ENCODE data around the gene PGA4. TPM values are rescaled to one million over a fixed set of nuclear protein-coding genes. Genes with fewer than 3 reads are reported as not detected.

The PGA4 gene
- total RNA-seq, 2 experiments from 2014 or later: not detected

GRCh38 chr11:61256710-61257482 lies 34.7 kb downstream of the PGA4 start:
- intact Hi-C loops (cut with micrococcal nuclease): no loop called here
- CTCF ChIA-PET: interaction anchor here (0.6 to 1.4 kb wide), 4 partner anchors 127 to 357 kb away, joined by 3 to 6 read pairs (median 4); no protein-coding TSS in a partner anchor
- Mint-ChIP-seq H3K27me3 (ENCODE audit: low read depth) (no peaks in the 10 kb centered on the region), H3K9me3 (no peaks in the 10 kb centered on the region), H3K36me3 (ENCODE audit: low read depth) (peaks cover 1% of the 10 kb centered on the region), H3K27ac (no peak overlapping the region), H3K4me1 (ENCODE audit: low read depth) (no peaks in the 10 kb centered on the region), H3K4me3 (no peak overlapping the region)
- DNase-seq: no peak

- intact Hi-C loops (cut with micrococcal nuclease): no loop called here
- no peaks in the 10 kb centered on the region for H3K27me3 Mint-ChIP-seq (ENCODE audit: low read depth)
- DNase-seq: no peak
- H3K4me1 Mint-ChIP-seq (ENCODE audit: low read depth): no peaks in the 10 kb centered on the region
- CTCF ChIA-PET: no interaction called here
- H3K36me3 Mint-ChIP-seq (ENCODE audit: low read depth): peaks cover 3% of the 10 kb centered on the region
- H3K27ac Mint-ChIP-seq: no peak overlapping the region
- no peak overlapping the region for H3K4me3 Mint-ChIP-seq
- H3K9me3 Mint-ChIP-seq: no peaks in the 10 kb centered on the region
Observed at GRCh38 chr11:61258546-61258945, 36.4 kb downstream of the PGA4 start.

- H3K36me3 Mint-ChIP-seq (ENCODE audit: low read depth): peaks cover 5% of the 10 kb centered on the region
- no peaks in the 10 kb centered on the region for H3K4me1 Mint-ChIP-seq (ENCODE audit: low read depth)
- CTCF ChIA-PET: no interaction called here
- H3K9me3 Mint-ChIP-seq: no peaks in the 10 kb centered on the region
- no peak for DNase-seq
- intact Hi-C loops (cut with micrococcal nuclease): no loop called here
- no peaks in the 10 kb centered on the region for H3K27me3 Mint-ChIP-seq (ENCODE audit: low read depth)
- H3K4me3 Mint-ChIP-seq: no peak overlapping the region
- H3K27ac Mint-ChIP-seq: no peak overlapping the region
Observed at GRCh38 chr11:61259363-61259762, 37.2 kb downstream of the PGA4 start.

DNA sequence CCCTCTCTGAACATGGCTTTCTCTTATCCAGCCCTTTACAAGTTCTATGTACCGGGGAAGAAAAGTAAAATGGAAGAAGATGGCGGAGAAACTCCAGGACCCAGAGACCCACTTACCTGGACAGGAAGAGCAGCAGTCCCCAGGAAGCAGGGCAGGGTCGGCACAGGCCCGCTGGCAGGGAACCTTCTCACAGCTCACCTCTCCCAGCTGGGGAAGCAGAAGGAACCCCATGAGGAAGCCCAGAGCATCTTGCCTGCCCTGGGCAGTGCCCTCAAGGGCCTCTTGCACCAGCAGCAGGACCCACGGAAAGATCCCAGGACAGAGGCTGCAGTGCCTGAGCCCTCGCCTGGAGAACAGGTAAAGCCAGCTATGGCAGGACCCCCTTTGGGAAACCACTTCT lies 42.2 kb downstream of the PGA4 start:
- CTCF ChIA-PET: interaction anchor here (2.8 kb wide), 1 partner anchor 10 kb away, joined by 18 read pairs; no protein-coding TSS in a partner anchor
- no peaks in the 10 kb centered on the region for H3K4me1 Mint-ChIP-seq (ENCODE audit: low read depth)
- H3K27me3 Mint-ChIP-seq (ENCODE audit: low read depth): no peaks in the 10 kb centered on the region
- H3K9me3 Mint-ChIP-seq: no peaks in the 10 kb centered on the region
- H3K27ac Mint-ChIP-seq: no peak overlapping the region
- peaks cover 6% of the 10 kb centered on the region for H3K36me3 Mint-ChIP-seq (ENCODE audit: low read depth)
- no peak overlapping the region for H3K4me3 Mint-ChIP-seq
- no peak for DNase-seq
- intact Hi-C loops (cut with micrococcal nuclease): no loop called here

DNA sequence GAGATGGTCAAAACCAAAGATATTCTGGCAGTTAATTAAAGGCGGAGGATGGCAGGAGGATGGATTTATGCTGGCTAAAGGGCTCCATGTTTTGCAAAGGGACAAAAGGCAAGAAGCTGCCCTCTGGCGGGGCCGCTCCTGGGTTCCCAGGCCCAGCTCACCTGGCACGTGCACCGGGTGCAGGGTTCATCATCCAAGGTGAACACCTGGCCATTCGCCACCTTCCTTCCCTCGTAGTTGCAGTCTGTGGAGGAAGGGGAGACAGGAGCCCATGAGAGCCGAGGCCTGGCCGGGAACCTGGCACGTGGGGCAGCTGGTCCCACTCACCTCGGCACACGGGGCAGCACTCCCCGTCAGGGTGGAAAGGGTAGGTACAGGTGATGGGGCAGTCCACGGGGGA lies 42.6 kb downstream of the PGA4 start:
- CTCF ChIA-PET: interaction anchor here (2.8 kb wide), 1 partner anchor 10 kb away, joined by 18 read pairs; no protein-coding TSS in a partner anchor
- no peaks in the 10 kb centered on the region for H3K4me1 Mint-ChIP-seq (ENCODE audit: low read depth)
- no peaks in the 10 kb centered on the region for H3K27me3 Mint-ChIP-seq (ENCODE audit: low read depth)
- no peak overlapping the region for H3K27ac Mint-ChIP-seq
- intact Hi-C loops (cut with micrococcal nuclease): no loop called here
- no peak overlapping the region for H3K4me3 Mint-ChIP-seq
- H3K36me3 Mint-ChIP-seq (ENCODE audit: low read depth): peaks cover 6% of the 10 kb centered on the region
- H3K9me3 Mint-ChIP-seq: no peaks in the 10 kb centered on the region
- DNase-seq: no peak

DNA sequence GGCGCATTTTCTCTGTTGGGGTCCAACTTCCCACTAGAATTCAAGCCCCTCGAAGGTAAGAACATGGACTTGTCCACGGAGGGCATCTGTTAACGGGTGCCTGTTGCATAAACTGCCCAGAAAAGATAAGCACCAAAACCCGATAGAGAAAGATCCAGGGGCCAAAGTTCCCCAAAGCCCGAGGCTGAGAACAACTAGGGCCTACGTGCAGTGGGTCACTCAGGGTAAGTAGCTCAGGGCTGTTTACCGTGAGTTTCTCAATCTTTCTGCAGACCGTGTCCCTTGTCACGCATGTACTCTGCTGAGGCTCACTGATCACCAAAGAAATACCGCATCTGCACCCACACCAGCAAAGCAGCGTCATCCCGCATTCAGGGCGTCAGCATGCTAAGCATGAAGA lies 43.2 kb downstream of the PGA4 start:
- Mint-ChIP-seq H3K36me3 (ENCODE audit: low read depth) (peaks cover 6% of the 10 kb centered on the region), H3K9me3 (no peaks in the 10 kb centered on the region), H3K27me3 (ENCODE audit: low read depth) (no peaks in the 10 kb centered on the region), H3K4me3 (no peak overlapping the region), H3K4me1 (ENCODE audit: low read depth) (no peaks in the 10 kb centered on the region), H3K27ac (no peak overlapping the region)
- CTCF ChIA-PET: interaction anchor here (2.8 kb wide), 1 partner anchor 11 kb away, joined by 18 read pairs; no protein-coding TSS in a partner anchor
- intact Hi-C loops (cut with micrococcal nuclease): no loop called here
- DNase-seq: no peak

DNA sequence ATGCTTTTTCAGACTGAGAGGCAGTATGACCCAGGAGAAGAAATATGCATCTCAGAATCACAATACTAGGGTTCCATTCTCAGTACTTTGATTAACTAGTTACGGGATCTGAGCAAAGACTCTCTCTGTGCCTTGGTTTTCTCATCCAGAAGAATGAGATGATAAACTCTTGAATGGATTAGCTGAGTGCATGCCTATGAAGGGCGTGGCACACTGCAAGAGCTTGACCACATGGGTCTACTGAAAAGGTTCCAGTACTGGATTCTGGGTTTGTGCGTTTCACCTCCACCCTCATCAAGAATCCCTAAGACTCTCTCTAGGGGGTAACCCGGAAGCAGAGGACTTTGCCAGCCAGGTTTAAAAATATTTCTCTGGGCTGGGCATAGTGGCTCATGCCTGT lies 44.5 kb downstream of the PGA4 start:
- H3K4me3 Mint-ChIP-seq: no peak overlapping the region
- no peak for DNase-seq
- CTCF ChIA-PET: interaction anchor here (0.6 to 2.8 kb wide), 2 partner anchors 12 to 367 kb away, joined by 3 to 18 read pairs; no protein-coding TSS in a partner anchor
- H3K36me3 Mint-ChIP-seq (ENCODE audit: low read depth): peaks cover 6% of the 10 kb centered on the region
- no peak overlapping the region for H3K27ac Mint-ChIP-seq
- H3K27me3 Mint-ChIP-seq (ENCODE audit: low read depth): no peaks in the 10 kb centered on the region
- H3K9me3 Mint-ChIP-seq: no peaks in the 10 kb centered on the region
- intact Hi-C loops (cut with micrococcal nuclease): no loop called here
- peaks cover 2% of the 10 kb centered on the region for H3K4me1 Mint-ChIP-seq (ENCODE audit: low read depth)

GRCh38 chr11:61267437-61267841 lies 45.3 kb downstream of the PGA4 start:
- no peaks in the 10 kb centered on the region for H3K9me3 Mint-ChIP-seq
- H3K4me3 Mint-ChIP-seq: no peak overlapping the region
- H3K27ac Mint-ChIP-seq: no peak overlapping the region
- DNase-seq: no peak
- H3K36me3 Mint-ChIP-seq (ENCODE audit: low read depth): peaks cover 6% of the 10 kb centered on the region
- CTCF ChIA-PET: no interaction called here
- peaks cover 2% of the 10 kb centered on the region for H3K4me1 Mint-ChIP-seq (ENCODE audit: low read depth)
- intact Hi-C loops (cut with micrococcal nuclease): no loop called here
- H3K27me3 Mint-ChIP-seq (ENCODE audit: low read depth): no peaks in the 10 kb centered on the region

GRCh38 chr11:61268588-61269250 lies 46.6 kb downstream of the PGA4 start:
- H3K36me3 Mint-ChIP-seq (ENCODE audit: low read depth): peaks cover 2% of the 10 kb centered on the region
- no peak for DNase-seq
- H3K4me1 Mint-ChIP-seq (ENCODE audit: low read depth): peaks cover 2% of the 10 kb centered on the region
- no peaks in the 10 kb centered on the region for H3K27me3 Mint-ChIP-seq (ENCODE audit: low read depth)
- CTCF ChIA-PET: interaction anchor here (0.6 kb wide), 1 partner anchor 262 kb away, joined by 3 read pairs; no protein-coding TSS in a partner anchor
- intact Hi-C loops (cut with micrococcal nuclease): no loop called here
- no peak overlapping the region for H3K4me3 Mint-ChIP-seq
- no peaks in the 10 kb centered on the region for H3K9me3 Mint-ChIP-seq
- no peak overlapping the region for H3K27ac Mint-ChIP-seq

GRCh38 chr11:61270354-61271076 lies 48.4 kb downstream of the PGA4 start:
- Mint-ChIP-seq H3K9me3 (no peaks in the 10 kb centered on the region), H3K36me3 (ENCODE audit: low read depth) (peaks cover 4% of the 10 kb centered on the region), H3K27me3 (ENCODE audit: low read depth) (no peaks in the 10 kb centered on the region), H3K4me1 (ENCODE audit: low read depth) (peaks cover 2% of the 10 kb centered on the region), H3K4me3 (no peak overlapping the region), H3K27ac (no peak overlapping the region)
- intact Hi-C loops (cut with micrococcal nuclease): no loop called here
- CTCF ChIA-PET: interaction anchor here (1.0 to 1.4 kb wide), 3 partner anchors 17 to 24 kb away, joined by 4 to 7 read pairs (median 7); partner anchors contain the start of gene VWCE
- DNase-seq: no peak

DNA sequence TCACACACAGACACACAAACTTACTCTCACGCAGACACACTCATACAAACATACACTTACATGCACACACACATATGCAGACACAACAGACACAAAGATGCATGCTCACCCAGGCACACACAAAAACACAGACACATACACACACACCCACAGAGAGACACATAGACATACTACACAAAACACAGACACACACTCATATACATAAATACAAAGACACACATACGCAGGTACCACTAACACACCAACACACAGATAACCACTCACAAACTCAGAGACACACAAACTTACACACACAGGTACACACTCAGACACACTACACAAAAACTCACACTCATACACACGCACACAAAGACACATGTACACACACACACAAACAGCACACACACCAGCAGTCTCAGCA lies 50.6 kb downstream of the PGA4 start:
- intact Hi-C loops (cut with micrococcal nuclease): no loop called here
- no peak for DNase-seq
- peaks cover 2% of the 10 kb centered on the region for H3K4me1 Mint-ChIP-seq (ENCODE audit: low read depth)
- H3K9me3 Mint-ChIP-seq: no peaks in the 10 kb centered on the region
- H3K27me3 Mint-ChIP-seq (ENCODE audit: low read depth): no peaks in the 10 kb centered on the region
- H3K4me3 Mint-ChIP-seq: no peak overlapping the region
- peaks cover 3% of the 10 kb centered on the region for H3K36me3 Mint-ChIP-seq (ENCODE audit: low read depth)
- CTCF ChIA-PET: no interaction called here
- no peak overlapping the region for H3K27ac Mint-ChIP-seq

Measured in activated naive CD4-positive, alpha-beta T cell treated with anti-CD3 and anti-CD28 coated beads for 36 hours (primary cell).